ENCODE measurements around the gene ADAMTSL5.

- TF ChIP-seq POLR2A (IDR thresholded peaks at IDR 0.05) (no peak), CTCF (IDR thresholded peaks at IDR 0.05) (no peak)
These were observed 55.6 kb downstream of the ADAMTSL5 start for GRCh38 chr19:1457031-1457739.
